Lower lobe of right lung (tissue), 2 donors: ENCODE results near the gene FAAP100. TPM values are rescaled to one million over a fixed set of nuclear protein-coding genes. Genes with fewer than 3 reads are reported as not detected.
"Not testable (repeated sequence)": the region's sequence is repeated elsewhere in the genome, so short reads cannot be mapped to it uniquely, and the experiment has no call there.

Experiments
- ATAC-seq, 2 donors: fragments of 200-7000 bp; cut with Tn5 transposase; one replicate each; pipeline ENCODE4 v1.9.1; 2020 to 2022; ENCODE audit warnings: mild to moderate bottlenecking in 2 of 2, moderate library complexity in 2 of 2
- DNase-seq: peaks from one replicate; pipeline ENCODE4 v3.0.0-alpha.2; 2020
- H3K27ac ChIP-seq: fragments of 200-600 bp; one replicate; pipeline ENCODE4 v1.8.0; 2022
- H3K27me3 ChIP-seq: fragments of 200-600 bp; one replicate; pipeline ENCODE4 v1.8.0; 2022; ENCODE audit warnings: low read depth
- H3K36me3 ChIP-seq: fragments of 200-600 bp; one replicate; pipeline ENCODE4 v1.8.0; 2022; ENCODE audit warnings: mild to moderate bottlenecking
- H3K4me1 ChIP-seq: fragments of 200-600 bp; one replicate; pipeline ENCODE4 v1.8.0; 2022
- H3K4me3 ChIP-seq: fragments of 200-600 bp; one replicate; pipeline ENCODE4 v1.8.0; 2022; ENCODE audit warnings: mild to moderate bottlenecking
- H3K9me3 ChIP-seq: fragments of 200-600 bp; one replicate; pipeline ENCODE4 v1.8.0; 2022
- intact Hi-C: fragments of 100-400 bp; cut with DNase I; formaldehyde crosslinking; loops from one replicate; pipeline ENCODE4 v1.11.0; 2022
- total RNA-seq: library from RNA; stranded (reverse); fragmentation: NEBNext Ultra II Directional; extraction: Animal tissue kit (Norgen Biotek cat#: 25700); gene quantifications from one replicate; pipeline ENCODE4 v1.2.1, GENCODE V29; 2021
- TF ChIP-seq, protein P1 (sequence below): fragments of 200-600 bp; IDR thresholded peaks from one replicate; pipeline ENCODE4 v1.8.0; 2022; ENCODE audit warnings: antibody characterized with exemption, mild to moderate bottlenecking
- donor health status: DM: no; HTN: yes; CAD: no; lungs with severe emphysema.

Gene FAAP100
- total RNA-seq, 1 donor from 2014 or later: 26.0 TPM

DNA sequence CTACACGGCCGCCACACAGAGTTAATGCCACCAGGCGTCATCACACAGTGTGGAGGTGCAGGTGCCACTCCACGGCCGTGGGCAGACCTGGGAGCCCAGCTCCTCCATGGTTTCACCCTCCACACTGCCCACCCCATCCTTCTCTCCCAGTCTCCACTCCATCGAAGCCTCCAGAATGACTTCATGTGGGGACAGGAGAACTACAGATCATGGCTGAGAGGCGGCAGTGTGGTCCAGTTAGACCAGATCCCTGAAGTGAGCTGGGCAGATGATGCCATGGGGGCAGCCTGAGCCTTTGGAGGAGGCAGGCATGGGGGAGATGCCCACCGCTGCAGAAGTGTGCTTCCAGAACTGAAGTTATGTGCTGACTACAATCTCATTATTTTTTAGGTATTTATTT is 38.0 kb upstream of the FAAP100 start:
- DNase-seq (no peak), ATAC-seq (no peak)
- Histone ChIP-seq H3K27ac (no peak overlapping the region), H3K36me3 (peaks cover 100% of the 10 kb centered on the region), H3K9me3 (no peaks in the 10 kb centered on the region), H3K4me1 (no peaks in the 10 kb centered on the region), H3K4me3 (no peak overlapping the region), H3K27me3 (no peaks in the 10 kb centered on the region)
- intact Hi-C loops: no loop called here
- TF ChIP-seq, protein P1, sequence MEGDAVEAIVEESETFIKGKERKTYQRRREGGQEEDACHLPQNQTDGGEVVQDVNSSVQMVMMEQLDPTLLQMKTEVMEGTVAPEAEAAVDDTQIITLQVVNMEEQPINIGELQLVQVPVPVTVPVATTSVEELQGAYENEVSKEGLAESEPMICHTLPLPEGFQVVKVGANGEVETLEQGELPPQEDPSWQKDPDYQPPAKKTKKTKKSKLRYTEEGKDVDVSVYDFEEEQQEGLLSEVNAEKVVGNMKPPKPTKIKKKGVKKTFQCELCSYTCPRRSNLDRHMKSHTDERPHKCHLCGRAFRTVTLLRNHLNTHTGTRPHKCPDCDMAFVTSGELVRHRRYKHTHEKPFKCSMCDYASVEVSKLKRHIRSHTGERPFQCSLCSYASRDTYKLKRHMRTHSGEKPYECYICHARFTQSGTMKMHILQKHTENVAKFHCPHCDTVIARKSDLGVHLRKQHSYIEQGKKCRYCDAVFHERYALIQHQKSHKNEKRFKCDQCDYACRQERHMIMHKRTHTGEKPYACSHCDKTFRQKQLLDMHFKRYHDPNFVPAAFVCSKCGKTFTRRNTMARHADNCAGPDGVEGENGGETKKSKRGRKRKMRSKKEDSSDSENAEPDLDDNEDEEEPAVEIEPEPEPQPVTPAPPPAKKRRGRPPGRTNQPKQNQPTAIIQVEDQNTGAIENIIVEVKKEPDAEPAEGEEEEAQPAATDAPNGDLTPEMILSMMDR: no peak

DNA sequence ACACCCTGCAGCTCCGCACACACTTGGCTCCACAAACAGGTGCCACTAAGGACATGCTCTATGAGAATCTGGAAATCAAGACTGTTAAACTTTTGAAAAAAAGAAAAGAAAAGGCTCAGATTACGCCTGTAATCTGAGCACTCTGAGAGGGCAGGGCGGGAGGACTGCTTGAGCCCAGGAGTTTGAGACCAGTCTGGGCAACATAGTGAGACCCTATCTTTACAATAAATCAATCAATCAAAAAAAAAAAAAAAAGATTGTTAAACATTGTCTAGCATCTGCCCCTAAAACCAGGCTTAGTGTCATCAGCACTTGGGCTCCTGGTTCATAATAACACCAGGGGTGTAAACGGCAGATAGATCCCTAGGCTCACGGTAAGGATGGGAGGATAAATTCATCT is 37.5 kb upstream of the FAAP100 start:
- intact Hi-C loops: no loop called here
- DNase-seq (no peak), ATAC-seq (no peak)
- Histone ChIP-seq H3K9me3 (no peaks in the 10 kb centered on the region), H3K36me3 (peaks cover 99% of the 10 kb centered on the region), H3K27ac (no peak overlapping the region), H3K4me1 (no peaks in the 10 kb centered on the region), H3K4me3 (no peak overlapping the region), H3K27me3 (no peaks in the 10 kb centered on the region)
- TF ChIP-seq, protein P1: no peak

DNA sequence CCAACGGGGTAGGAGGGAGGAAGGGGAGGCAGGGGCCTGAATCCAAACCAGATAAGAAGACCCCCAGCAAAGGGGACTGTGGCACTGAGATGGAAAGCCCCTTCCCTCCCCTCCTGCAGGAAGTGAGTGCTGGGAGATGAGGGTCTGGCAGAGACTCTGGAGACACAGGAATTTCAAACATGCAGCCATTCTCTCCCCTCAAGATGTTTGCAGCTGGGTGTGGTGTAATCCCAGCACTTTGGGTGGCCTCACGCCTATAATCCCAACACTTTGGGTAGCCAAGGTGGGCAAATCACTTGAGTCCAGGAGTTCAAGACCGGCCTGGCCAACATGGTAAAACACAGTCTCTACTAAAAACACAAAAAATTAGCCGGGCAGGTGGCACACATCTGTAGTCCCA is 33.9 kb upstream of the FAAP100 start:
- DNase-seq: no peak
- Histone ChIP-seq H3K4me1 (no peaks in the 10 kb centered on the region), H3K9me3 (no peaks in the 10 kb centered on the region), H3K27ac (no peak overlapping the region), H3K36me3 (peaks cover 97% of the 10 kb centered on the region), H3K4me3 (no peak overlapping the region), H3K27me3 (no peaks in the 10 kb centered on the region)
- TF ChIP-seq, protein P1: no peak
- ATAC-seq: no peak
- intact Hi-C loops: no loop called here

DNA sequence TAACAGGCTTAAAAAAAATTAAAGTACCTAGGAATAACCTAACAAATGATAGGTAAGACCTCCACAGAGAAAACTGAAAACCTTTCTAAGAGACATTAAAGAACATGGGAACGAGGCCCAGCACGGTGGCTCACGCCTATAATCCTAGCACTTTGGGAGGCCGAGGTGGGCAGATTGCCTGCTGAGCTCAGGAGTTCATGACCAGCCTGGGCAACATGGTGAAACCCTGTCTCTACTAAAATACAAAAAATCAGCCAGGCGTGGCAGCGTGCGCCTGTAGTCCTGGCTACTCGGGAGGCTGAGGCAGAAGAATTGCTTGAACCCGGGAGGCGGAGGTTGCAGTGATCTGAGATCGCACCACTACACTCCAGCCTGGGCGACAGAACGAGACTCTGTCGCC is 32.6 kb upstream of the FAAP100 start:
- intact Hi-C loops, H3K27me3 ChIP-seq, H3K9me3 ChIP-seq, ATAC-seq, H3K4me1 ChIP-seq, DNase-seq, H3K27ac ChIP-seq, H3K4me3 ChIP-seq: not testable (repeated sequence)
- H3K36me3 ChIP-seq: peaks cover 97% of the 10 kb centered on the region

DNA sequence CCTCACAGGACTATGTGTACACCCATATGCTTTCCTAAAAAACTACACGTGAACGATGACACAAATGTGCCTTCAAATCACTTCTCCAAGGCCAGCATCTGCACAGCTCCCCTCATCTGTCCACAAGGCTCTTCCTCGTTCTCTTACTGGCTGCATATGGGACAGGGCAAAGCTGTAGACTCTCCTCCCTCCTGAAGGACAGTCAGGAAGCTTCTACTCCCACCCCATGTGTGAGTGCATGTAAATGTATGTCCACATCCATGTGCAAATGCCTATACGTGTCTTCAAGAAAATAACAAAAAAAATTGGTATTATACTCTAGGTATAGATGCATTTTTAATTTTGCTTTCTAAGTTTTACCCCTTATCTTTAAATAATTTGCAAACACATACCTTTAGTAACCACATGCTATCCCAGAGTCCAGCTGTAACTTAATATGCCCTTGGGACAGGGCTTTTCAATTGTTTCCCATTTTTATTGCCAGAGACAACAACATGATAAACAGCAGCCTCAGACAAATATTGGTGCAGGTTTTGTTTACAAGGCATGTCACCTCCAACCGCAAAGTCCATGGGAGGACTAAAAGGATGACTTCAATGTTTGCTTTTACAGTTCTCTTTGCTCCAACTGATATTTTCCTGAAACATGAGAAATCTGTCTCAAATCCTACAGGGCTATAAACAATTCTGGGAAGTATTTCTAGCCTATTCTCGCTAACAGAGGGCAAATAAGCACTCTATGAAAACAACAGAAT is 31.6 kb upstream of the FAAP100 start:
- Histone ChIP-seq H3K27ac (no peak overlapping the region), H3K4me1 (no peaks in the 10 kb centered on the region), H3K36me3 (peaks cover 97% of the 10 kb centered on the region), H3K9me3 (no peaks in the 10 kb centered on the region), H3K27me3 (no peaks in the 10 kb centered on the region), H3K4me3 (no peak overlapping the region)
- ATAC-seq: no peak
- intact Hi-C loops: no loop called here
- TF ChIP-seq, protein P1: no peak
- no peak for DNase-seq

- H3K9me3 ChIP-seq: no peaks in the 10 kb centered on the region
- H3K27me3 ChIP-seq: no peaks in the 10 kb centered on the region
- H3K27ac ChIP-seq: no peak overlapping the region
- ATAC-seq (no peak), DNase-seq (no peak)
- no peak overlapping the region for H3K4me3 ChIP-seq
- TF ChIP-seq, protein P1: no peak
- intact Hi-C loops: no loop called here
- peaks cover under 1% of the 10 kb centered on the region for H3K4me1 ChIP-seq
- H3K36me3 ChIP-seq: peaks cover 97% of the 10 kb centered on the region
These were observed 30.6 kb upstream of the FAAP100 start for GRCh38 chr17:81582749-81583148.
